DND-41 (cell line): ENCODE data around the gene PAEP.

Experiments
- ATAC-seq: fragments of 200-7000 bp; cut with Tn5 transposase; 3 replicates; pipeline ENCODE4 v1.9.1; 2021; ENCODE audit warnings: low read depth; ENCODE audit not compliant: insufficient read depth
- DNase-seq: peaks from one replicate; pipeline ENCODE4 v3.0.0-alpha.2; 2020
- H2AFZ ChIP-seq: 2 replicates; pipeline ENCODE4 v1.6.0; 2012; ENCODE audit warnings: low read depth, low read length
- H3K27ac ChIP-seq: 2 replicates; pipeline ENCODE4 v1.5.1; 2012; ENCODE audit warnings: low read length, inconsistent platforms
- H3K27me3 ChIP-seq: fragments of 200-600 bp; sonication (generic); 2 replicates; pipeline ENCODE4 v1.6.0; 2012; ENCODE audit warnings: low read length, mild to moderate bottlenecking, inconsistent platforms; ENCODE audit not compliant: insufficient read depth, poor library complexity
- H3K36me3 ChIP-seq: 2 replicates; pipeline ENCODE4 v1.5.1; 2012; ENCODE audit warnings: low read length, inconsistent platforms; ENCODE audit not compliant: insufficient read depth
- H3K4me1 ChIP-seq: 2 replicates; pipeline ENCODE4 v1.5.1; 2012; ENCODE audit warnings: mild to moderate bottlenecking, low read length; ENCODE audit not compliant: insufficient read depth
- H3K4me2 ChIP-seq: 2 replicates; pipeline ENCODE4 v1.6.0; 2012; ENCODE audit warnings: mild to moderate bottlenecking, moderate library complexity, low read length, inconsistent platforms; ENCODE audit not compliant: insufficient read depth
- H3K4me3 ChIP-seq, 2 experiments: fragments of 200-600 bp in 1 of 2; shearing (Covaris generic) in 1 of 2; 2 replicates each; pipeline ENCODE4 v1.5.1; 2012 to 2016; ENCODE audit warnings: inconsistent platforms in 2 of 2, low read length in 2 of 2, mild to moderate bottlenecking in 2 of 2, low read depth in 1 of 2, moderate library complexity in 1 of 2
- H3K79me2 ChIP-seq: 2 replicates; pipeline ENCODE4 v1.6.0; 2012; ENCODE audit warnings: low read length, inconsistent platforms; ENCODE audit not compliant: insufficient read depth
- H3K9ac ChIP-seq: 2 replicates; pipeline ENCODE4 v1.6.0; 2012; ENCODE audit warnings: low read depth, mild to moderate bottlenecking, inconsistent platforms, low read length, moderate library complexity
- H3K9me3 ChIP-seq: 2 replicates; pipeline ENCODE4 v1.5.1; 2012; ENCODE audit warnings: low read length, moderate library complexity, mild to moderate bottlenecking, inconsistent platforms; ENCODE audit not compliant: insufficient read depth, severe bottlenecking
- H4K20me1 ChIP-seq: 2 replicates; pipeline ENCODE4 v1.6.0; 2012; ENCODE audit warnings: low read length; ENCODE audit not compliant: insufficient read depth
- CTCF ChIP-seq: IDR thresholded peaks from 2 replicates; pipeline ENCODE4 v1.5.1; 2012; ENCODE audit warnings: borderline replicate concordance, low read length, moderate library complexity, mild to moderate bottlenecking; ENCODE audit not compliant: poor library complexity, severe bottlenecking; ENCODE audit errors: extremely low read depth
- EZH2 ChIP-seq: IDR thresholded peaks from 3 replicates; pipeline ENCODE4 v1.6.1; 2012; ENCODE audit warnings: borderline replicate concordance, low read depth, mild to moderate bottlenecking, moderate library complexity, low read length, inconsistent platforms; ENCODE audit not compliant: severe bottlenecking

Gene PAEP

DNA sequence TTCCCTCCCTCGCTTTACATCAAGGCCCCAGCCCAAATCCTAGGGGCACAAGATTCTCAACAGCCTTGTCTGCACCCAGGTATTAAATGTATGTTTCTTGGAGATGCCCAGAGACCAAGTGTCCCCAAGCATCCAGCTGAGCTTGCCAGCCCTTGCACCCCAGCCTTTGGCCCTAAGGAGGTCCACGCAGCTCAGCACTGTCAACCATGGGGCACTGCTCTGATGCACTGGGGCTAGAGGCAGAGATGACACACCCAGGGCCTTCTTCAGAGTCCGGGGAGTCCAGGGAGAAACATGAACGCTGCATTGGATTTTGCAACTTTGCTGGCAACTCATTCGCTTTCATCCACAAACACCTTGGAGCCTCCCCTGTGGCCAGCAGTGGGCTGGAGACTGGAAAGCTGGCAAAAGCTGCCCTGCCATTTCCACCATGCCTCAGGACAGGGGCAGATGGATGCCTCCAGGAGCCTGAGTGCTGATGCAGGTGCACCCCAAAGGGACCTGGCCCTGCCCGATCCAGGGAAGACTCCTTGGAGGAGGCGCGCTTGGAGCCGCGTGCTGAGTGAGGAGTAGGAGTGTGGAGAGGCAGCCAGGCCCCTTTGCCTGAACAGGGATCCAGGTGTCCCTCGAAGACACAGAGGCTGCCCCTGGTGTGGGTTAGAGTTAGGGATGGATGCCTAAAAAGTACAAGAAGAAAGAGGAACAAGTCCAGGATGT is 19.3 kb downstream of the PAEP start:
- no peak for ATAC-seq
- Histone ChIP-seq H3K9me3 (no peaks in the 10 kb centered on the region), H3K4me1 (no peaks in the 10 kb centered on the region), H4K20me1 (no peaks in the 10 kb centered on the region), H3K27ac (no peak overlapping the region), H3K4me2 (no peak overlapping the region), H3K27me3 (no peaks in the 10 kb centered on the region), H3K79me2 (no peaks in the 10 kb centered on the region), H2AFZ (no peak overlapping the region), H3K36me3 (no peaks in the 10 kb centered on the region), H3K9ac (no peak overlapping the region), H3K4me3 (no peak overlapping the region)
- no peak for TF ChIP-seq EZH2
- no peak for TF ChIP-seq CTCF
- DNase-seq, result no peak

- no peak for TF ChIP-seq CTCF
- TF ChIP-seq EZH2, result no peak
- no peaks in the 10 kb centered on the region for H4K20me1 ChIP-seq
- no peak overlapping the region for H3K27ac ChIP-seq
- no peak overlapping the region for H3K9ac ChIP-seq
- no peaks in the 10 kb centered on the region for H3K36me3 ChIP-seq
- H2AFZ ChIP-seq, result no peak overlapping the region
- H3K4me2 ChIP-seq, result no peak overlapping the region
- H3K4me3 ChIP-seq, result no peak overlapping the region
- no peaks in the 10 kb centered on the region for H3K4me1 ChIP-seq
- no peaks in the 10 kb centered on the region for H3K9me3 ChIP-seq
- H3K27me3 ChIP-seq, result no peaks in the 10 kb centered on the region
- DNase-seq, result no peak
- no peak for ATAC-seq
- H3K79me2 ChIP-seq, result no peaks in the 10 kb centered on the region
Measured at GRCh38 chr9:135581636-135582426, 20.3 kb downstream of the PAEP start.

DNA sequence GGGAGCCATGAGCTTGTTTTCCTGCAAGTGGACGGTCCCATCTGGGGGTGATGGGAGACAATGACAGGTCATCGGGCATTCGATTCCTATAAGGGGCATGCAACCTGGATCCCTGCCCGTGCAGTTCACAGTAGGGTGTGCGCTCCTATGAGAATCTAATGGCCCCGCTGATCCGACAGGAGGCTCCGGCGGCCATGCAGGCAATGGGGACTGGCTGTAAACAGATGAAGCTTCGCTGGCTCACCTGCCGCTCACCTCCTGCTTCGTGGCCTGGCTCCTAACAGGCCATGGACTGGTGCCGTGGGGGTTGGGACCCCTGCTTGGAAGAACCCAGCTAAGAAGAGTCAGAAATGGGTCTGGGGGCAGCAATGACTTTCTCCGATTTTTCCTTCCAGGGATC is 21.0 kb downstream of the PAEP start:
- TF ChIP-seq CTCF, result no peak
- no peak for TF ChIP-seq EZH2
- no peaks in the 10 kb centered on the region for H4K20me1 ChIP-seq
- H3K4me3 ChIP-seq, result no peak overlapping the region
- no peak overlapping the region for H3K9ac ChIP-seq
- no peaks in the 10 kb centered on the region for H3K36me3 ChIP-seq
- H3K27me3 ChIP-seq, result no peaks in the 10 kb centered on the region
- H3K4me2 ChIP-seq, result no peak overlapping the region
- DNase-seq (no peak), ATAC-seq (no peak)
- no peaks in the 10 kb centered on the region for H3K9me3 ChIP-seq
- no peaks in the 10 kb centered on the region for H3K79me2 ChIP-seq
- no peaks in the 10 kb centered on the region for H3K4me1 ChIP-seq
- H3K27ac ChIP-seq, result no peak overlapping the region
- no peak overlapping the region for H2AFZ ChIP-seq
